ENCODE results near the gene TRIM37.
A peak's percentile ranks its signal among the peaks of the same experiment; 100 is the strongest.

The TRIM37 gene

GRCh38 chr17:59027750-59028149 is 78.9 kb downstream of the TRIM37 start:
- no peak for DNase-seq

DNA sequence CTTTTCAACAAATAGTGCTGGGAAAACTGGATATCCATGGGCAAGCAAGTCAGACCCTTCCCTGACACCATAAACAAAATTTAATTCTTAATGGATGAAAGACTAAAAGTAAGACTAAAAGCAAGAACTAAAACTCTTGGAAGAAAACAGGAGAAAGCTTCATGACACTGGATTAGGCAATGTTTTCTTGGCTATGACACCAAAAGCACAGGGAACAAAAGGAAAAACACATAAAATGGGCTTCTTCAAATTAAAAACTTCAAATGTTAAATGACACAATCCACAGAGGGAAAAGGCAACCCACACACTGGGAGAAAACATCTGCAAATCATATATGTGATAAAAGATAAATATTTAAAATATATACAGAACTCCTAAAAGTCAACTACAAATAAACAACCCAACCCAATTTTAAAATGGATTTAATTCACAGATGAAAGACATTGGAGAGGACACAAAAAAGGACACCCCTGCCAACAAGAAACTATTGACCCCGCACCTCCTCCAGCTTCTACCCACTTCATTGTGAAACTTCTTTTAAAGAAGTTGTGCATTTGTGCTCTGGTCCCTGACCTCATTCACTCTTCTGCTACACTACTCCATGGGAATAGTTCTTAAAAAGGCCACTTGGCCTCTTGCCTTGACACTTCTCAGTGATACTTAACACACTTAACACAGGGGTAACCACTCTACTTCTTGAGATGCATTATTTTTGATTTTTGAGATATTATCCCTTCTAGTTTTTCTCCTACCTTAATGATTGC is 80.3 kb downstream of the TRIM37 start:
- DNase-seq: no peak

GRCh38 chr17:59024916-59025315 is 81.8 kb downstream of the TRIM37 start:
- no peak for DNase-seq

DNA sequence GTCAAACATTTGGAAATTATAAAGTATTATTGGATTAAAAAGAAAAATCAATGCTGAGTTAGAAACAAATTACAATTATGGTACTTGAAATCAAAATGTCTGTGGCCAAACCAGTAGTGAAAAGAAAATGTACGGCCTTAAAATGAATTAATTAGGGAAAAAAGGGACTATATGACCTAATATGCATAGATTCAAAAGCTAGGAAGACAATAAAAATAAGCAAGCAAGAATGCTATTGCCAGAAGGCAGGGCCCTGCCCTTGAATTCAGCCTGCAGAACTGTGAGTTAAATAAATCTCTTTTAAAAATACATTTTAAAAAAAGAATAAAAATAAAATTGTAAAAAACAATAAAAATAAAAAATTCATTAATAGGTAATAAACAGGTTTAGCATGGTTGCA is 88.7 kb downstream of the TRIM37 start:
- DNase-seq: no peak

DNA sequence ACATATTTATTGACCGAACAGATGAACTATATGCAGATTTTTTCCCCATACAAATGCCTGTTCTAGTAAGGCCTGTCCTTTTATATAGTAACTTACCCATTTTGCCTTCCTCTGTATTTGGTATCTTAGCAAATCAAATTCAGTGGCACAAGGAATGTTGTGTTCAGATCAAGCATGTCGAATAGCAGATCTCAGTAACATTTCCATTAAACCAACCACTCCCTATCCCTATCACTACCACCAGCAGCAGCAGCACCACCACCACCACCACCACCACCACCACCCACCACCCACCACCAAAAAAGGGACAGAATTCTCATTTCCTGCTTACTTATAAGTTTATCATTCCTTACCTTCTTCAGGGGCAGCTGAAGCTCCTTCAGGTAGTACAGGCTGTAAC is 94.7 kb downstream of the TRIM37 start:
- no peak for DNase-seq

DNA sequence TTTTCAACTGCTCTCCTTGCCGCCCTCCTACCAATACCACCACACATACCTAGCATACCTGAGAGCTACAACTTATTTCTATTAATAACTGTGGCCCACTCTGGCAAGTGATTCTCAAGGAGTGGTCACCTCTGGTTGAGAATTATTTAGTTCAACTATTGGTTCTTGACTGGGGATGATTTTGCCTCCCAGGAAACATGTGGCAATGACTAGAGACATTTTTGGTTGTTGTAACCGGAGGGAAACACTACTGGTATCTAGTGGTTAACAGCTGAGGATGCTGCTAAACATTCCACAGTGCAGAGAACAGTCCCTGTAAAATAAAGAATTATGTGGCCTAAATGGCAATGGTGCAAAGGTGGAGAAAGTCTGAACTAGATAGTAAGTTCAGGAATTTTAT is 96.7 kb downstream of the TRIM37 start:
- DNase-seq: no peak

DNA sequence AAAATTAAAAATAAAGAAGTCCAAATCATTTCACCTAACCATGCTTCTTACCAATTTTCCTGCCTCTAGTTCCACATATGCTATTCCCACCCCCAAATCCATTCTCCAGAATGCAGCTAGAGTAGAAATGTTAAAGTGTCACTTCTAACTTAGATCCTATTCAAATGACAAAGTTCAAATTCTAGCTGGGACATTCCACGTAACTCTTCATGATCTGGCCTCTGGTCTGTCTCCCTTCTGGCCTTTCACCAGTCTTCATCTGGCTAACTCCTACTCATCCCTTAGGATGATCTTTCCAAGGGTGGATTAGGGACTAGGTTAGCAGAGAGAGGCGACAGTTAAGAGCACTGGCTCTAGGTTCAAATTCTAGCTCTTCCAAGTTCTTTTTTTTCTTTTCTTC is 97.9 kb downstream of the TRIM37 start:
- DNase-seq: no peak

- no peak for DNase-seq
Observed at GRCh38 chr17:59007995-59008394, 98.7 kb downstream of the TRIM37 start.

- peak; percentile 74 for DNase-seq
Observed at GRCh38 chr17:59004338-59005111, 102.2 kb downstream of the TRIM37 start.

DNA sequence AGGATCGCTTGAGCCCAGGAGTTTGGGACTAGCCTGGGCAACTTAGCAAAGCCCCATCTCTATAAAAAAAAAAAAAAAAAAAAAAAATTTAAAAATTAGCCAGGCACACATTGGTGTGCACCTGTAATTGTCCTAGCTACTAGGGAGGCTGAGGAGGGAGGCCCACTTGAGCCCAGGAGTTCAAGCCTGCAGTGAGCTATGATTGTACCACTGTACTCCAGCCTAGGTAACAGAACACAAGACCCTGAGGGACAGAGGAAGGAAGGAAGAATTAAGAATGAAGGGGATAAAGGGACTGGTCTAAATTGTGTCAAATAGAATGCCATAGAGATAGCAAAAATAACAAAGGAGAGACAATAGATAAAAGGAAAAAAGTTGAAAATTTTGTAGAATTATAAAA is 102.8 kb downstream of the TRIM37 start:
- no peak for DNase-seq

DNA sequence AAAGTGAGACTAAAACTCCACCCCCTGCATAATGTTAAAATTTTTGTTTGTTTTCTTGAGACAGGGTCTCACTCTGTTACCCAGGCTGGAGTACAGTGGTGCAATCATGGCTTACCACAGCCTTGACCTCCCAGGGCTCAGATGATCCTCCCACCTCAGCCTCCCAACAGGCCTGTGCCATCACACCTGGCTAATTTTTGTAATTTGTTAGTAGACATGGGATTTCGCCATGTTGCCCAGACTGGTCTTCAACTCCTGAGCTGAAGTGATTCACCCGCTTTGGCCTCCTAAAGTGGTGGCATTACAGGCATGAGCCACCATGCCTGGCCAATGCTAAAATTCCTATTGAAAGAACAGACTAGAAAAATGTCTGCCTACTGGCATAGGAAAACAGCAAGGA is 103.8 kb downstream of the TRIM37 start:
- no peak for DNase-seq

DNA sequence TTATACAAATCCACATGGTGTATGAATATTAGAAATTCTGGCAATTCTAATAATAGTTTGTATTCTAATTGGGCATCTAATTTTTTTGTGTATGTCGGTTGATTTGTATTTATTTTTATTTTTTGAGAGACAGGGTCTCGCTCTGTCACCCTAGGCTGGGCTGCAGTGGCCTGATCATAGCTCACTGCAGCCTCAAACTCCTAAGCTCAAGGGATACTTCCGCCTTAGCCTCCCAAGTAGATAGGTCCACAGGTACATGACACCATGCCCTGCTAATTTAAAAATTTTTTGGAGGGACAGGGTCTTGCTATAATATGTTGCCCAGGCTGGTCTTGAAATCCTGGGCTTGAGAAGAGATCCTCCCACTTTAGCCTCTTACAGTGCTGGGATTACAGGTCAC is 104.6 kb downstream of the TRIM37 start:
- no peak for DNase-seq

DNA sequence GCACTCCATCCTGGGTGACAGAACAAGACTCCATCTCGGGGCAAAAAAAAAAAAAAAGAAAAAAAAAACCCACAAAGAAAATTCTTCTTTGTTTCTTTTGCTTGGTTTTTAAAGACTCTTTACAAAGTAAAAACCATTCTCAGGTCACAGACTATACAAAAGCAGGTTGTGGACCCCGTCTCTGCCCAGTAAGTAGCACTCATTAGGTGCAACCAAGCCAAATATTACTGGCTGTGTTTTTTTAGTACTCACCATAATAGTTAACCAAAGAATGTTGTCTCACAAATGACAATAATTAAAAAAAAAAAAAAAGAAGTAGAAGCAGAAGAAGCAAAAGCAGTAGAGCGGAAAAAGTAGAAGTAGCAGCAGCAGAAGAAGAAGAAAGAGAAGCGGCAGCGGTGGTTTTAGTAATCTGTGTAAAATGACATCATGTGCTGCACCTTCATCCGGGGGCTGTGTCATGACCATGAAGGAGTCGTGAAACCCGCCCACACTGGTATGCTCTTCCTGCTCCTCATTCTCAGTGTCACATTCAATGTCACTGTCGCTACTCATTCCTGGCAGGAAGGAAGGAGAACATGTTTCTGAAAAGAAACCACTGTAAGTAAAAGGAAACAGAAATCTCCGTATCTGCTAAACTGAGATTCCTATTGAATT is 105.4 kb downstream of the TRIM37 start:
- DNase-seq: peak; percentile 92

GRCh38 chr17:59000022-59000421 is 106.7 kb downstream of the TRIM37 start:
- no peak for DNase-seq

DNA sequence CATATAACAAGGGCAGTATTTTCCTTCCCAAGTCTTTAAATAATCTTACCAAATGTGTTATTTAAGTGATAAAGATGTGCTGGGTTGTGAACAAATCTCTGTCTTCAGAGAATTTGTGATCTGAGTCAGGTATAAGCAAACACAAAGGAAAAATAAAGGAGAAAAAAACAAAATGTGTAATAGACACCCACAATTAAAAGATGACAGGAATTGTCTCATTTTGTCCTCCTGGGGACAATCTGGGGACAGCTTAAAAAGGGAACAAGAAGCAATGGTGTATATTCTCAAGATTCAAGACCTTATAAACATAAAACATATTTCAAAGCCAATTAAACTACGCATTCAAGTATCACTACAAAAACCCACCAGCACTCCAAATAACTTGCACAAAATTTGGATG is 107.2 kb downstream of the TRIM37 start:
- no peak for DNase-seq

- no peak for DNase-seq
Observed at GRCh38 chr17:58998871-58999270, 107.8 kb downstream of the TRIM37 start.

- no peak for DNase-seq
Observed at GRCh38 chr17:58997756-58998553, 108.7 kb downstream of the TRIM37 start.

GRCh38 chr17:58996968-58997367 is 109.7 kb downstream of the TRIM37 start:
- DNase-seq: no peak

- no peak for DNase-seq
Observed at GRCh38 chr17:58995247-58995940, 111.3 kb downstream of the TRIM37 start.

- DNase-seq: no peak
Observed at GRCh38 chr17:58993311-58993710, 113.4 kb downstream of the TRIM37 start.

DNA sequence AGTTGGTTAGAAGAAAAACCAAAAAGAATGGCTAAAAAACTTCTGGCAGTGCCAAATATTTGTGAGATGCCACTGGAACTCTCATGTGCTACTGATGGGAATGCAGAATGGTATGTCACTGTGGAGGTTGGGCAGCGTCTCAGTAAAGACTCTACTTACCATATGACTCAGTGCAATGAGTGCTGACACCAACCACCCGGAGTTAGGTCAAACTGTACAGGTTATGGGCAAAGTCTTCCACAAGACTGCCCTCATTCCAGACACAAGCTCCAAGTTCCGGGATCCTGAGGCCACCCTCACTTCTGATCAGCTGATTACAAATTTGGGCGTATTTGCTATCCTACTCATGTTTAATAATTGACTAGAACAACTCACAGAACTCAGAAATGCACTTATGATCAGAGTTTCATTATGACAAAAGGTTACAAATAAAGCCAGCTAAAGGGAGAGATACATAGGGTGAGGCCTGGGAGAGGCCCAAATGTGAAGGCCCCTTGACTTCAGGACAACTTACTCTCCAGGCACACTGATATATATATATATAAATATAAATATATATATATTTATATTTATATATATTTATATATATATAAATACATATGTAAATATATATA is 114.9 kb downstream of the TRIM37 start:
- peak; percentile 63 for DNase-seq

- no peak for DNase-seq
Observed at GRCh38 chr17:58989629-58990028, 117.1 kb downstream of the TRIM37 start.

Measured in activated CD4-positive, alpha-beta T cell treated with anti-CD3 and anti-CD28 coated beads, Interleukin-2, amount 50 U/mL, for 16 hours (primary cell).